ENCODE data around the gene UGGT2.
"Not testable (repeated sequence)": the region's sequence is repeated elsewhere in the genome, so short reads cannot be mapped to it uniquely, and the experiment has no call there.

UGGT2 gene

DNA sequence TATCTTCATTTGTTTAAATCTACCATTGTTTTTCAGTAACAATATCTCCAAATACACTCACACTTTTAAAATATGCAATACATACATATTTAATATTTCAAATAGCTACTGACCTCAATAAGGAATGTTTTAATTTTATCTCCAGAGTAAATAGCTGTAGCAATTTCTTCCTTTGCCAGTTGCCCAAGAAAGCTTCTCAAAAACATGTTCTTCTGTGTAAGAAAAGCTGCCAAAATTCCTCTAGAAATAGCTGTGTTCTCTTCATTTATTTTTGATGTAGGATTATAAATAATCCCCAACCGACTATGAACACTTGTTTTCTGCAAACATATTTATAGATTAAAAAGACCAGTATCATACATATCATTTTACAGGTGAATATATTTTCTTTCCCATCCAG, 150.5 kb downstream of the UGGT2 start:
- no peak for DNase-seq (ENCODE audit: low spot score)

DNA sequence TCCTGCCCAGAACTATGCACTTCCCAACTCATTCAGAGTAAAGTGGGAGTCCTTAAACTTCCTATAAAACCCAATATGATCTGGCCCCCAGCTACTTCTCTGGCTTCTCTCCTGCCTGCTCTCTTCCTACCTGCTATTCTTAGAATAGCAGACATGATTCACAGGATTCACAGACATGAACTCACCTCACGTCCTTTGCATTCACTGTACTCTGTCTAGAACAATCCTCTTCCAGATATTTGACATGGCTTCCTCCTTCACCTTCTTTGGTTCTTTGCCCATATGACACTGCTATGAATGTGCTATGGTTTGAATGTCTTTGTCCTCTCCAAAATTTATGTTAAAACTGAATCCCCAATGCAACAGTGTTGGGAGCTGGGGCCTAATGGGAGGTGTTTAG, 154.9 kb downstream of the UGGT2 start:
- DNase-seq (ENCODE audit: low spot score): no peak

DNA sequence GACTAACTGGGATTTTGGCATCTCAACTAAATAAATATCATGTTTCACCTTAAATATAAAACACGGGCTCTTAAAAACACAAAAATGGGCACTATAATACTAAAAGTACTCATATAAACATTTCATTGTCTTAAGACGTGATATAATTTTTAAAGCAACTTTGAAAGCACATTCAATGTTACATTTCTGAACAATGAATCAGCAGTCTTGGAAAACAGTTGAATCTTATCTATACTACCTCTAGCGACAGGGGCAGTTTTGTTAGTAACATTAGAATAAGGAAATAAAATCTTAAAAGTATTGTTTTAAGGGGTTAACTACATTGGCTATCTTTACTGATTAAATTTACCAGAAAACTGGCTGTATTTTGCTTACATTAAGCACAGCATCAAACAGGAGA, 156.9 kb downstream of the UGGT2 start:
- DNase-seq (ENCODE audit: low spot score): no peak

DNA sequence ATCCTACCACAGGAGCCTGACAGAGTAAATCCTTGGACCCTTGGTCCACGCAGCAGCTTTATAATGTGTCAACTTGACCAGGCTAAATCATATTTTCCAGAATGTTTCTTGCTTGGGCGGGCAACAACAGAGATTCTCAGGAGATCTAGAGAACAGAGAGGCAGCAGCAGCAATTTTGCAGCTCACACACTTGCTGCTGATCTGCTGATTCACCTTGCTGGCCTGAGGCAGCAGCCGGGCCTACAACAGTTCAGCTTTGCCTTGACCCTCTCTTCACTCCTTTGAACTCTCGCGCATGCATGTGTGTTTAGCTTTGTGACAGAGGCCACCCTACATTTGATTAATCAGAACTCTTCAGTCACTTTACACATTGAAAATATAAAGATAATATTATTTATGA, 159.3 kb downstream of the UGGT2 start:
- DNase-seq (ENCODE audit: low spot score): no peak

DNA sequence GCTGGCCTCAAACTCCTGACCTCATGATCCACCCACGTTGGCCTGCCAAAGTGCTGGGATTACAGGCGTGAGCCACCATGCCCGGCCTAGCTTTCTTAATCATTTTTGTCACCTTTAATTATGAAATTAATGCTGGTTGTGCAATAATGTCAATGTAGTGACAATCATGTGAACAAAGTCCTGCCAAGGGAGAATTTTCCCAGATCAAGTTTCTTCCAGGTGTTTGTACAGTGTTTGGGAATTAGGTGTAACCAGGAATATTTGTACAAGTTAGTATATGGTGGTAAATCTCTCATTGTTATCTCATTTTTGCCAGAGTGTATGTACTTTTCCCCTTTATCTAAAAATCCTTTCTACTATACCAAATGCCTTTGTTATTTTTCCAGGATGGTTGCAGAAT, 171.1 kb downstream of the UGGT2 start:
- no peak for DNase-seq (ENCODE audit: low spot score)

DNA sequence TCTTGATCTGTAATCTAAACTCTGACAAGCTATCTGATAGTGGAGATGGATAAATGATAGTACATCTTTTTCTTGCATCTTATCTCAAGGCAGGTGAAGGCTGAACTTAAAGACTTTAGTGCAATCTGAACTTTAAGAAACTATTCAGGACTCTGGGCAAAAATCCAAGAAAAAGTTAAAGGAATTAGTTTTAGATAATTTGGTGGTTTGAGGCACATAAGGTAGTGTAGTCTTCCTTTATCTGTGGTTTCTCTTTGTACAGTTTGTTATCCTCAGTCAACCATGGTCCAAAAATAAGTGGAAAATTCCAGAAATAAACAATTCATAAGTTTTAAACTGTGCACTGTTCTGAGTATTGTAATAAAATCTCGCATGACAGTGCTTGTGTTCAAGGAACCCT, 172.9 kb downstream of the UGGT2 start:
- DNase-seq (ENCODE audit: low spot score): no peak

DNA sequence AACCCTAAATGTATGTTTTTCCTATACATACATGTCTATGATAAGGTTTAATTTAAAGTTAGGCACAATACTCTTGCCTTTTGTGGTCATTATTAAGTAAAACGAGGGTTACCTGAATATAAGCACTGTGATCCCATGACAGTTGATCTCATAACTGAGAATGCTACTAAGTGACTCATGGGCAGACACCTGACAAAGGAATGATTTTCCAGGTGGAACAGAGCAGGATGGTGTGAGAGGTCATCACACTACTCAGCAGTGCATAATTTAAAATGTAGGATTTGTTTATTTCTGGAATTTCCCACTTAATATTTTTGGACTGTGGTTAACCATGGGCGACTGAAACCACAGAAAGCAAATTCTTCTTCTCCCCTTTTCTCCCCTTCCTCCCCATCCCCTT, 178.9 kb downstream of the UGGT2 start:
- no peak for DNase-seq (ENCODE audit: low spot score)

DNA sequence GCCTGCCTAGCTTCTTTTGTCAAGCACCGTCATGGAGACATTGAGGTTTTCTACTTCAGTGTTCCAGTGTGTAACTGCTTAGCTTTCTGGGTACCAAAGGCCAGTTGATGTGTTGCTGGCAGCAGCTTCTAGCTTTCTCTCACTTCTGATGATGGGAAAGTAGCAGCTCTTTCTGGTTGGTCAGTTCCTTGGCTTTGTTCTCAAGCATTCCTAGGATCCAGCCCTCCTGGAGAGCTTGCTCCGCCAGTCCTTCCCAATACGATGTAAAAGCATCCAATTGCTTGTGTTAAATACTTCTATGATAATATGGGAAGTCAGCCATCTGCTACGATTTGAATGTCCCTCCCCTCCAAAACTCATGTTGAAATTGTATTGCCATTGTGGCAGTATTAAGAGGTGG, 182.8 kb downstream of the UGGT2 start:
- DNase-seq (ENCODE audit: low spot score): no peak

DNA sequence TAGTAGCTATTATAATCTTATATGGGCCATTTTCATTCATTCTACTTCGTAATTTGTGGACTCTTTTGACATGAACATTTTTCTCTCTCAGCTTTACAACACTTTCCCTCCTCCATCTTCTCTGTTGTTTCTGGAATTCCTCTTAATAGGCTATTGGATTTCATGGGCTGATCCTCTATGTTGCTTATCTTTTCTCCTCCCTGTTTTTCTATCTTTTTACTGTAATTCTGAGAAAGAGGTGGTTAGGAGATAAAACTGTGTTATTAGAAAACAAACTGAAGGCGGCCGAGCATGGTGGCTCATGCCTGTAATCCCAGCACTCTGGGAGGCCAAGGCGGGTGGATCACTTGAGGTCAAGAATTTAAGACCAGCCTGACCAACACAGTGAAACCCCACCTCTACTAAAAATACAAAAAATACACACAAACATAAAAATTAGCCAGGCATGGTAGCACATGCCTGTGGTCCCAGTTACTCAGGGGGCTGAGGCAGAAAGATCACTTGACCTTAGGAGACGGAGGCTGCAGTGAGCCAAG, 188.1 kb downstream of the UGGT2 start:
- no peak for DNase-seq (ENCODE audit: low spot score)

DNA sequence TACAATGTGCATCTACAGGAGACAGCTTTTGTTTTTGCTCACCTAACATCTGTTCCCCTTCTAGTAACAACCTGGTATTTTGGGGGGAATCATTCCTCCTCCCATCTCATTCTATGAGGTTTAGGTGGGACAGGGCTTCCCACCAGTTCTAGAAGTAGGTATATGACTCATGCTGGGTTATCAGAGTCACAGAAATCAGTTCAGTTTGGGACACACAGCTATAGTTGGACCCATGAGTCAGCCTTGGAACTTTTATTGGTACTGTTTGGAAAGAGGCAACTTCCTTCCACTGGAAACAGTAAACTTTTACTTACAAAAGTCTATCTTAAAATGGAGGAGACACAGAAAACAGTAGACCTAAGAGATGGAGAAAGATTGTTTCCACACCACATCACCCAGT, 190.8 kb downstream of the UGGT2 start:
- DNase-seq (ENCODE audit: low spot score): no peak

DNA sequence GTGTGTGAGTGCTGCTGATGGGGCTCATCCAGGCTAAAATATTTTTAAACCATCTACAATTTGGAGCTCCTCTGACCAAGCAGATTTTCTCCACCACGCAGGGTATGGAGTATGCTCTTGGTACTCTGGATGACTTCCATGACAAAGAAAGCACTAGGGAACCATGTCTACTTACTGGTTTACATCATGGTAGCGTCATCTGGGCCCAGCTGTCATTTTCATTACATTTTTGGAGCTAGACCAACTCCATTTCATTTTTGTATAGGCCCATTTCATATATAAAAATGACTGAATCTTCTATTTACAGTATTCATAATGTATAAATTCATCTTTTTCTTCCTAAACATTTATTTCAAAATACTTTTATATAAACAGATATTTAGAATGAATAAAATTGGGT, 191.9 kb downstream of the UGGT2 start:
- no peak for DNase-seq (ENCODE audit: low spot score)

DNA sequence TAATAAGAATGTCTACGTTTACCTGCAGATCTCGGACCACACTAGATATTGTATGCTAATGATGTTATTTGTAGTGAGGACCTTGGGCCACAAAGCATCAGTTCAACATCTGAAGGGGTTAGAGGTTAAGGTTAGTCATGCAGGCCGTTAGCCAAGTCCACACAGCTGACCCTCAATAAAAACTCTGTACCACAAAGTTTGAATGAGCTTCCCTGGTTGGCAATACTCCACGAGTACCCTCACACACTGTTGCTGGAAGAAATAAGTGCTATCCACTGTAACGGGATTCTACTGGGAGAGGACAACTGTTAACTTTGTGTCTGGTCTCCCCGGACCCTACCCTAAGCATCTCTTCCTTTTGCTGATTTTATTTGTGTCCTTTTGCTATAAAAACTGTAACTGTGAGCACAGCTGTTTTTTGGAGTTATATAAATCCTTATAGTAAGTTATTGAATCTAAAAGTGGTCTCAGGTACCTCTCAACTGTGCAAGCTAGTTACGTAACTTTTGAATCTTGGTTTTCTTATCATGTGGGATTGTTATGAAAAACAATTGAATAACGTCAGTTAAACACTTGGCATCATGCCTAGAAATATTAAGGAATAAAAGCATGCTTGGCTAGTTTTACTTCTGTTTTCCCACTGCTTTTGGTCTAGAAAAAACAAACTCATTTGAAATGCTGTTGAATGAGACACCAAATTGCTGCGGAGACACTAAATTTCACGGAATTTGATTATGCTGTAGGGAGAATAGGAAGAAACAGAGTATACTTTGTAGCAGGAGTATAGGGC, 194.7 kb downstream of the UGGT2 start:
- DNase-seq (ENCODE audit: low spot score): no peak

DNA sequence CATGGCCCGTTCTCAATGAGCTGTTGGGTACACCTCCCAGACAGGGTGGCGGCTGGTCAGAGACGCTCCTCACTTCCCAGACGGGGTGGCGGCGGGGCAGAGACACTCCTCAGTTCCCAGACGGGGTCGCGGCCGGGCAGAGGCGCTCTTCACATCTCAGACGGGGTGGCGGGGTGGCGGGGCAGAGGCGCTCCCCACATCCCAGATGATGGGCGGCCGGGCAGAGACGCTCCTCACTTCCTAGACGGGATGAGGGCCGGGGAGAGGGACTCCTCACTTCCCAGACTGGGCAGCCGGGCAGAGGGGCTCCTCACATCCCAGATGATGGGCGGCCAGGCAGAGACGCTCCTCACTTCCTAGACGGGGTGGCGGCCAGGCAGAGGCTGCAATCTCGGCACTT, 207.5 kb downstream of the UGGT2 start:
- DNase-seq (ENCODE audit: low spot score): not testable (repeated sequence)

DNA sequence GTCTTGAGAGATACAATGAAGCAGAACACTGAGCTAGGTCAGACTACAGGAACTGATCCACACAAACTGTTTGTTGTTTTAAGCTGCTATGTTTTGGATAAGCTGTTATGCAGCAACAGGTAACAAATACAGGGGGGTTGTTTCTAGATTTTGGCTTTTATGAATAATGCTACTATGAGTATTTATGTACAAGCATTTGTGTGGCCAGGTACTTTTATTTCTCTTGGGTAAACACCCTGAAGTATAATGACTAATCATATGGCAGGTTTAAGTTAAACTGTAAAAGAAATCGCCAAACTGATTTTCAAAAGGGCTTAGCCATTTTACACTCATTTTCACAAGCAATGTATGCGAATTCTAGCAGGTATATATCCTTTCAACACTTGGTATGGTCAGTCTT, 210.3 kb downstream of the UGGT2 start:
- DNase-seq (ENCODE audit: low spot score): no peak

DNA sequence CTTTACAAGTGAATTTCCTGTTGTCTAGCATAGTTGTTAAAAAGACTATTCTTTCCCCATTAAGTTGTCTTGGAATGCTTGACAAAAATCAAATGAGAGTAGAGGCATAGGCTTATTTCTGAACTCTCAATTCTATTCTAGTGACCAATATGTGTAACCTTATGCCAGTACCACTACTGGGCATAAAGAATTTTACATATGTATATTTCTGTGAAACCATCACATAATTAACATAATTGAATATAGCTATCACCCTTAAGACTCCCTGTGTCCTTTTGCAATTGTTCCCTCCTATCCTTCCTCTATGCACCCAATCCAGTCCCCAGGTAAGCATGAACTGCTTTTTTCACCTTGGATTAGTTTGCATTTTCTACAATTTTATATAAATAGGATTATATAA, 211.3 kb downstream of the UGGT2 start:
- DNase-seq (ENCODE audit: low spot score): no peak

DNA sequence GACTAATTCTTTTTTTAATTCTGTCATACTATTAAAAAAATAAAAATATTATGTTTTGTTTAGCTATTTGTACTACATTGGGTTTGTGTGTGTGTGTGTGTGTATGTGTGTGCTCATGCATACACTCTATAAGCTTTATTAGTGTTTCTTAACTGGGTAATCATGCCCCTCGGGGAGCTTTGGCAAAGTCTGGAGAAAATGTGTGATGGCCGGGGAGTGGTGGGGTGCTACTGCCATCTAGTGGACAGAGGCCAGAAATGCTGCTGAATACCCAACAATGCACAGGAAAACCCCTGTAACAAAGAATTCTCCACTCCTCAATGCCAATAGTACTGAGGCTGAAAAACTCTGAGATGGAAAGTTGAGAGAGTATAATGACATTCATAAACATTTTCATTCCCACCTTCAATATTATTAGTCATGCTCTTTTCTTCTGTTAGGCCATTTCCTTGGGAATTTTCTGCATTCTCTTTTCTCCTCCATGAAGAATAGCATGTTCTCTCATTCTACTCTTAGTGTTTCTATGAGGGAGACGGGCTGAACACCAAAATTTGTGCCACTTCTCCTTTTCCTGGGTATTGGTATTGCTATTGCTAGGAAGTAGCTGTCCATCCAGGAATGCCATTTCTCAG, 219.0 kb downstream of the UGGT2 start:
- peak; percentile 79 for DNase-seq (ENCODE audit: low spot score)

DNA sequence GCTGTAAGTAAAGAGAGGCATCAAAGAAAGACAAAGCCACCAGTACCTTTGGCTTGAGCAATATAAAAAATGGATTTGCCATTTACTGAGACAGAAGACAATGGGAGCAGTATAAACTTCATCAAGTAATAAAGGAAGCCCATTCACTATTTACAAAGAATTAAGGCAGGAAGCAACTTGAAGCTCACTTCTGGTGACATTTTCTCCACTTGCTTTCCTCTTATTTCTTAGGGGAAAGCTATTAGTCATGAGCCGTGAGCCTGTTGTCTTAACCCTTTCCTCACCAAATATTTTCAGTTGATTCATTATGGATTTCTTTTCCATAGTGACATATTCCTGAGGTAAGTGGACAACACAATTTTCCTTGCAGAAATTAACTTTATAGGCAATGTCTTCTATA, 219.5 kb downstream of the UGGT2 start:
- DNase-seq (ENCODE audit: low spot score): no peak

DNA sequence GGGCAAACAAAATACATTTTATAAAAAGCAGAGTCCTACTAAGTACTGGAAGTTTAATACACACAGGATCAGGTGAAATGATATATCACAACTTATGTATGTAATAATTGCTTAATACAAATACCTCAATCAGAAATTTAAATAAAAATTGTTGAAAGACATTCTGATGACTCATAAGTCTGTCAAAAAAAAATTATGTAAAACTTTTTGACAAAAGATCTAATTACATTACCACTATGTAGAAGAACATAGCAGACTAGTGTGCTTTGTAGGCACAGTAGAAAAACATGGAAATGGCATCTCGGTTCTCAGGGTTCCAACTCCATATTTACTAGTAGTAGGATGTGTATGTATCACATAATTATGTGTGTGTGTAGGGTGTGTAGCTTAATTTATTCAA, 220.1 kb downstream of the UGGT2 start:
- no peak for DNase-seq (ENCODE audit: low spot score)

DNA sequence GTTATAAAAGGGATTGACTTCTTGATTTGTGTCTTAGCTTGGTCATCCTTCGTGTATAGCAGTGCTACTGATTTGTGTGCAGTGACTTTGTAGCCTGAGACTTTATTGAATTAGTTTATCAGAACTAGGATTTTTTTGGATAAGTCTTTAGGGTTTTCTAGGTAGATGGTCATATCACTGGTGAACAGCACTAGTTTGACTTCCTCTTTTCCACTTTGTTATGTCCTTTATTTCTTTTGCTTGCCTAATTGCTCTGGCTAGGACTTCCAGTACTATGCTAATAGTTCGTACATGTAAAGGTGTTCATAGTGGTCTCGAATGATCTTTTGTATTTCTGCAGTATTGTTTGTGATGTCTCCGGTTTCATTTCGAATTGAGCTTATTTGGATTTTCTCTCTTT, 230.9 kb downstream of the UGGT2 start:
- no peak for DNase-seq (ENCODE audit: low spot score)

DNA sequence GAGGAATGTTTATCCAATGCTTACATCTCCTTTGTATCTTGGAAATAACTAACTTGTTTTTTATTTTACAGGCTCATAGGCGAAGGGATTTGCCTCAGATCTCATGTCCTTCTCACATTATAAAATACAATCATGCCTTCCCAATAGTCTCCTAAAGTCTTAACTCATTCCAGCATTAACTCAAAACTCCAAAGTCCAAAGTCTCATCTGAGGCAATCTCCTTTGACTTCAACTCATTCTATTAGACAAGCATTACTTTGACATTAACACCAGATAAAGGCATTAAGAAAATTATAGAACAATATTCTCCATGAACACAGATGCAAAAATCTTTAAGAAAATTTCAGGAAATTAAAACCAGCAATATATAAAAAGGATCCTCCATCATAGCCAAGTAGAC, 238.7 kb downstream of the UGGT2 start:
- no peak for DNase-seq (ENCODE audit: low spot score)

DNA sequence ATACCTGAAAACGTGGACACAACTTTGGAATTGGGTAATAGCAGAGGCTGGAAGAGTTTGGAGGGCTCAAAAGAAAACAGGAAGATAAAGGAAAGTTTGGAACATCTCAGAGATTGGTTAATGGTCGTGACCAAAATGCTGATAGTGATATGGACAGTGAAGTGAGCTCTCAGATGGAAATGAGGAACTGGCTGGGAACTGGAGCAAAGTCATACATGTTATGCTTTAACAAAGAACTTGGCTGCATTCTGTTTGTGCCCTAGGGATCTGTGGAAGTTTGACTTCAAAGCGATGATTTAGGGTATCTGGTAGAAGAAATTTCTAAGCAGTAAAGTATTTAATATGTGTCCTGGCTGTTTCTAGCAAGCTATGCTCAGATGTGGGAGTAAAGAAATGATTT, 240.1 kb downstream of the UGGT2 start:
- DNase-seq (ENCODE audit: low spot score): no peak

DNA sequence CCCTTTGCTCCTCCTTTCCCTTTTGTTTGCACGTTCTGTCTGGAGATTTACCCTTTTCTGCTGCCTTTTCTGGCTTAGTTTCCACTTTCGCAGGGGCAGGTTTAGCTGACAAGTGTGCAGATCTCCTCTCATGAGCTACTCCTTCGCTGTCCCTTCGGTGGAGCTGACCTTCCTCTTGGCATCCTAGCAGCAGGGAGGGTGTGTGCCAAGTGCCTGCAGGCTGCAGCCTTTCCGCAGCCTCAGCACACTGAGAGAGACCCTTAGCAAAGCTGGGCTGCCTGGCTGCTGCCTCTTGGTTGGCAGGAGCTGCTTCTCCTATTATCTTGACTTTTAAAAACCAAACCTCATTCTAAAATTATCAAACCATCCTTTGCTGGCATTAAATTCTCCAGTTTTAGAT, 243.8 kb downstream of the UGGT2 start:
- DNase-seq (ENCODE audit: low spot score): no peak

DNA sequence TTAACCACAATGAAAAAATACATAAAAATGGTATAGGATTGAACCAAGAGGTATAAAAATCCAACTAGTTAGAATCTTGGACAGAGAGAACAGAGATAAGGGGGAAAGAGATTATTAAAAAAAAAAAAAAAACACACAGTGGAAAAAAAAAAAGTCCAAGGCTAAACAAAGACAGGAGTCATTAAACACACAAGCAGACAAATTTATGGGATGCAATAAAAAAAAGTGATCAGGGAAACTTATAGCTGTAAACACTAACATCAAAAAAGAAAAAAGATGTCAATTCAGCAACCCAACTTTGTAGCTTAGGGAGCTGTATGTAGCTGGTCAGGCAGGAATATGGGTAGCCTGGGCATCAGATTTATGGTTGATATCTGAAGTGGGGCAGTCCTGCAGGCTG, 247.3 kb downstream of the UGGT2 start:
- DNase-seq (ENCODE audit: low spot score): no peak

DNA sequence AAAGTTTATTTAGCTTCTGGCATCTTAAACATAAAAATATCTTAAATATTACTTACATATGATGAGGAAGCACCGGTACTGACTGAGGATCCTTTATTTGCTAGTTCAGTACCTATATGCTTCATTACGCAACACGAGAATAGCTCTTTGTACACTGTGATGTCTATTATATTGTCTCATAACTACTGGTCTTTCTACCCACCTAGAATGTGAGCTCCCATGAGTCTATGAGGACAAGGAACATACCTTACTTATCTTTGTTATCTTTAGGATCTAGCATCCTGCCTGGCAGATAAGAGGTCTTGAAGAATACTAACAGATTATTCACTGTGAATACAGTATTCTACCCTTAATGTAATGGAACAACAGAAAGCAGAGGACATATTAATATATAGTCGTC, 251.4 kb downstream of the UGGT2 start:
- no peak for DNase-seq (ENCODE audit: low spot score)
